ENCODE data around the gene KLRC4. TPM values are rescaled to one million over a fixed set of nuclear protein-coding genes. Genes with fewer than 3 reads are reported as not detected.
A peak's percentile ranks its signal among the peaks of the same experiment; 100 is the strongest.
"Not testable (repeated sequence)": the region's sequence is repeated elsewhere in the genome, so short reads cannot be mapped to it uniquely, and the experiment has no call there.

The KLRC4 gene
- total RNA-seq, 1 experiment from 2014 or later, result 2.1 TPM

DNA sequence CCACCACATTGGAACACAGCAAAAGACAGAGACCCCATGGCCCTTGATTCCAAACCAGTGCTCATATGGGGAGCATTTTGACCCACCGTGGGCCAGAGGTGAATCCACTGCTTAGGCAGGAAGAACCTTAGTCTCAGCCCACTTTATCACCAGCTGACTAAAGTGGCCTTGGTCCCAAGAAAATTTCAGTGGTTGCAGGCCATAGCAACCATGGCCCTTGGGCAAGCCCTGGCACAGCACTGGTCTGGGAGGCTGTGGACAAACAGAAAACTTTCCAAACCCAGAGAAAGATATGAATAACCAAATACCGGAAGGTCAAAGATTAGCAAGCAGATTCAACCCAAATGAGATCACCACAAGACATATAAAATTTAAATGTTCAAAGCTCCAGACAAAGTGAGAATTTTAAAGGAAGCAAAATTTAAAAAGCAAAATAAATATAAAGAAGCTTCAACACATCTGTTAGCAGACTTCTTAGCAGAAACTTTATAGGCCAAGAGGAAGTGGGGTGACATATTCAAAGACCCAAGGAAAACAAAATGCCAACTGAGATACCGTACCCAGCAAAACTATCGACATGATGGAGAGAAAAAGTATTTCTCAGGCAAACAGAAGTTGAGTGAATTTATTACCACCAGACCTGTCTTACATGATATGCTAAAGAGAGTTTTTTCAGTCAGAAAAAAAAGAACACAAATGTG lies 27.5 kb downstream of the KLRC4 start:
- Histone ChIP-seq H4K20me1 (ENCODE audit: insufficient read depth) (no peaks in the 10 kb centered on the region), H2AFZ (ENCODE audit: low read depth, low read length, poor library complexity, severe bottlenecking) (no peak overlapping the region), H3K27ac (ENCODE audit: low read depth, low read length) (no peak overlapping the region), H3K9me3 (ENCODE audit: control insufficient read depth in 1 of 2, insufficient read depth in 1 of 2, low read depth in 1 of 2, low read length in 2 of 2) (0 out of 4 replicates have a peak, but pooled peaks cover 0 to 5% of the 10 kb centered on the region in 2 experiments), H3K4me1 (ENCODE audit: control insufficient read depth in 1 of 2, insufficient read depth in 2 of 2, low read length in 2 of 2) (peaks cover 2 to 10% of the 10 kb centered on the region in 2 experiments; a peak in 1 of 4 replicates), H3K9ac (ENCODE audit: low read length) (no peak overlapping the region), H3K79me2 (ENCODE audit: insufficient read depth, low read length) (no peaks in the 10 kb centered on the region), H3K36me3 (ENCODE audit: control insufficient read depth in 1 of 2, insufficient read depth in 2 of 2, low read length in 2 of 2) (no peaks in the 10 kb centered on the region), H3K4me2 (ENCODE audit: low read length) (no peak overlapping the region), H3K4me3 (replicated peaks in 1 of 2; ENCODE audit: low read depth in 1 of 2, low read length in 2 of 2) (no peak overlapping the region), H3K27me3 (ENCODE audit: insufficient read depth, low read length) (no peaks in the 10 kb centered on the region), H3K9me2 (ENCODE audit: insufficient read depth) (no peaks in the 10 kb centered on the region)
- ChIA-PET POLR2A (no interaction called here), CTCF (no interaction called here), RAD21 (ENCODE audit: low non-redundant PET in 1 of 2, low total read pairs in 2 of 2, uncharacterized antibody in 2 of 2, unreplicated experiment in 2 of 2) (no interaction called here)
- intact Hi-C loops (cut with micrococcal nuclease), result no loop called here
- ATAC-seq, result no peak
- no TSS peak for BruUV-seq (replicated peaks)
- no peak for DNase-seq (ENCODE audit: low read depth, low spot score)
- TF ChIP-seq CEBPB (IDR thresholded peaks at IDR 0.05; ENCODE audit: low read depth) (no peak), SIN3A (IDR thresholded peaks at IDR 0.05; ENCODE audit: low read depth) (no peak), YY1 (IDR thresholded peaks at IDR 0.05; ENCODE audit: extremely low read depth, insufficient replicate concordance, low read depth, low read length) (no peak), EZH2phosphoT487 (IDR thresholded peaks at IDR 0.05; ENCODE audit: borderline replicate concordance) (no peak), CBX3 (IDR thresholded peaks at IDR 0.05; ENCODE audit: low read depth) (no peak), ATF3 (IDR thresholded peaks at IDR 0.05) (no peak), POLR2AphosphoS5 (IDR thresholded peaks at IDR 0.05; ENCODE audit: low read depth, low read length) (no peak), ZNF274 (IDR thresholded peaks at IDR 0.05; ENCODE audit: low read depth, low read length) (no peak), FOSL1 (IDR thresholded peaks at IDR 0.05; ENCODE audit: low read depth) (no peak), RAD21 (IDR thresholded peaks at IDR 0.05; ENCODE audit: low read depth) (no peak)
- TF ChIP-seq, protein P1, sequence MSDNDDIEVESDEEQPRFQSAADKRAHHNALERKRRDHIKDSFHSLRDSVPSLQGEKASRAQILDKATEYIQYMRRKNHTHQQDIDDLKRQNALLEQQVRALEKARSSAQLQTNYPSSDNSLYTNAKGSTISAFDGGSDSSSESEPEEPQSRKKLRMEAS (IDR thresholded peaks at IDR 0.05), result no peak

DNA sequence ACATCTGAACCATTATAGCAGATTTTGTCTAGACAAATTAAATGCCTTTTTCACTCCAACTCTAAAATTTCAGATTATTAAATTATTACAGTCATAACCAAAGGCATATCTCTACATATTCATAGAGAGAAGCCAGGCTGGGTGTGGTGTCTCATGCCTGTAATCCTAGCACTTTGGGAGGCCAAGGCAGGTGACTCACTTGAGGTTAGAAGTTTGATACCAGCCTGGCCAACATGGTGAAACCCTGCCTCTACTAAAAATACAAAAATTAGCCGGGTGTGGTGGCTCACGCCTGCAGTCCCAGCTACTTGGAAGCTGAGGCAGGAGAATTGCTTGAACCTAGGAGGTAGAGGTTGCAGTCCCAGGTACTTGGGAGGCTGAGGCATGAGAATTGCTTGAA lies 30.8 kb downstream of the KLRC4 start:
- CTCF ChIA-PET; DNase-seq (ENCODE audit: low read depth, low spot score); H3K36me3 ChIP-seq (ENCODE audit: control insufficient read depth in 1 of 2, insufficient read depth in 2 of 2, low read length in 2 of 2); BruUV-seq (replicated peaks); H3K27me3 ChIP-seq (ENCODE audit: insufficient read depth, low read length); H3K9me3 ChIP-seq (ENCODE audit: control insufficient read depth in 1 of 2, insufficient read depth in 1 of 2, low read depth in 1 of 2, low read length in 2 of 2); H3K27ac ChIP-seq (ENCODE audit: low read depth, low read length); H3K9me2 ChIP-seq (ENCODE audit: insufficient read depth); H2AFZ ChIP-seq (ENCODE audit: low read depth, low read length, poor library complexity, severe bottlenecking); RAD21 ChIA-PET (ENCODE audit: low non-redundant PET in 1 of 2, low total read pairs in 2 of 2, uncharacterized antibody in 2 of 2, unreplicated experiment in 2 of 2); H4K20me1 ChIP-seq (ENCODE audit: insufficient read depth); H3K9ac ChIP-seq (ENCODE audit: low read length); H3K4me3 ChIP-seq (replicated peaks in 1 of 2; ENCODE audit: low read depth in 1 of 2, low read length in 2 of 2); intact Hi-C loops (cut with micrococcal nuclease); H3K4me1 ChIP-seq (ENCODE audit: control insufficient read depth in 1 of 2, insufficient read depth in 2 of 2, low read length in 2 of 2); POLR2A ChIA-PET; H3K79me2 ChIP-seq (ENCODE audit: insufficient read depth, low read length): not testable (repeated sequence)
- peak; percentile 34; the same call in 1 of the 2 replicates for ATAC-seq
- H3K4me2 ChIP-seq (ENCODE audit: low read length), result peak overlapping the region; percentile 30; the same call in 1 of the 2 replicates

All from HCT116 (cell line).